Keratinocyte (primary cell): ENCODE measurements around the gene GALNT14. TPM values are rescaled to one million over a fixed set of nuclear protein-coding genes. Genes with fewer than 3 reads are reported as not detected.
"Not testable (repeated sequence)": the region's sequence is repeated elsewhere in the genome, so short reads cannot be mapped to it uniquely, and the experiment has no call there.

Experiments used
- DNase-seq: peaks from one replicate; pipeline ENCODE4 v3.0.0-alpha.2; 2011; ENCODE audit warnings: low read depth, missing footprints, low spot score
- FAIRE-seq: peaks from 2 replicates; lab custom pipeline; 2011; peaks lifted over from hg19 to GRCh38; lab: Jason Lieb, UNC
- H2AFZ ChIP-seq: 2 replicates; pipeline ENCODE4 v1.6.0; 2012; ENCODE audit warnings: low read length, control low read depth, inconsistent platforms; ENCODE audit not compliant: control insufficient read depth
- H3K27ac ChIP-seq: 2 replicates; pipeline ENCODE4 v1.5.1; 2011; ENCODE audit warnings: low read length; ENCODE audit not compliant: control insufficient read depth, insufficient read depth
- H3K27me3 ChIP-seq: 3 replicates; pipeline ENCODE4 v1.6.0; 2011; ENCODE audit warnings: low read length; ENCODE audit not compliant: control insufficient read depth, insufficient read depth; ENCODE audit errors: extremely low read depth
- H3K36me3 ChIP-seq, 2 experiments: 2 replicates in 1 of 2; 3 replicates in 1 of 2; pipeline ENCODE4 v1.5.1; 2011; ENCODE audit warnings: low read length in 2 of 2, mild to moderate bottlenecking in 1 of 2; ENCODE audit not compliant: control insufficient read depth in 2 of 2, insufficient read depth in 2 of 2; ENCODE audit errors: extremely low read depth in 1 of 2
- H3K4me1 ChIP-seq: 3 replicates; pipeline ENCODE4 v1.5.1; 2011; ENCODE audit warnings: low read length; ENCODE audit not compliant: control insufficient read depth, insufficient read depth; ENCODE audit errors: extremely low read depth
- H3K4me2 ChIP-seq: 3 replicates; pipeline ENCODE4 v1.6.0; 2011; ENCODE audit warnings: low read depth, low read length; ENCODE audit not compliant: control insufficient read depth, insufficient read depth; ENCODE audit errors: extremely low read depth
- H3K4me3 ChIP-seq, 3 experiments: fragments of 200-600 bp in 1 of 3; sonication (generic) in 1 of 3; 2 replicates in 2 of 3; 3 replicates in 1 of 3; pipeline ENCODE4 v1.5.1; 2011 to 2016; ENCODE audit warnings: low read length in 3 of 3, mild to moderate bottlenecking in 3 of 3, control low read depth in 2 of 3, inconsistent platforms in 1 of 3, low read depth in 1 of 3, mixed read lengths in 1 of 3, mixed run types in 1 of 3, moderate library complexity in 1 of 3; ENCODE audit not compliant: control insufficient read depth in 2 of 3, insufficient read depth in 2 of 3; ENCODE audit errors: extremely low read depth in 1 of 3
- H3K79me2 ChIP-seq: 2 replicates; pipeline ENCODE4 v1.6.0; 2012; ENCODE audit warnings: low read length; ENCODE audit not compliant: control insufficient read depth, insufficient read depth
- H3K9ac ChIP-seq: 3 replicates; pipeline ENCODE4 v1.6.0; 2011; ENCODE audit warnings: low read length; ENCODE audit not compliant: control insufficient read depth, insufficient read depth; ENCODE audit errors: extremely low read depth
- H3K9me1 ChIP-seq: 3 replicates; pipeline ENCODE4 v1.6.0; 2011; ENCODE audit warnings: low read length; ENCODE audit not compliant: control insufficient read depth, insufficient read depth; ENCODE audit errors: extremely low read depth
- H3K9me3 ChIP-seq: 2 replicates; pipeline ENCODE4 v1.5.1; 2012; ENCODE audit warnings: low read depth, low read length; ENCODE audit not compliant: control insufficient read depth
- H4K20me1 ChIP-seq: 3 replicates; pipeline ENCODE4 v1.6.0; 2011; ENCODE audit warnings: low read length; ENCODE audit not compliant: control insufficient read depth, insufficient read depth; ENCODE audit errors: extremely low read depth
- EZH2 ChIP-seq: IDR thresholded peaks from one replicate; pipeline ENCODE4 v1.6.1; 2012; ENCODE audit warnings: inconsistent platforms, mild to moderate bottlenecking, low read length, moderate library complexity
- dilution Hi-C: fragments of 300-500 bp; cut with MboI; formaldehyde crosslinking; loops from one replicate; pipeline ENCODE4 v1.7.0; 2020; ENCODE audit warnings: low sequenced_read_pairs; ENCODE audit not compliant: extremely low pct_ligation_motif_present
- polyA minus RNA-seq, 3 experiments: library from RNA; depleted of rRNA, polyadenylated mRNA; stranded (reverse); fragments of >200 nt; gene quantifications; 1 replicate in 1 of 3; 2 replicates in 1 of 3; 3 replicates in 1 of 3; pipeline ENCODE4 v1.2.3, GENCODE V29; 2011
- polyA plus RNA-seq, 5 experiments: library from polyadenylated mRNA; depleted of rRNA in 3 of 5; stranded (reverse) in 3 of 5; stranded (forward) in 1 of 5; unstranded in 1 of 5; fragments of >200 nt; gene quantifications; 1 replicate in 1 of 5; 2 replicates in 3 of 5; 3 replicates in 1 of 5; pipeline versions ENCODE4 v1.2.1 to v1.2.3, GENCODE V29; 2011 to 2012; ENCODE audit warnings: missing spikeins in 2 of 5, low read depth in 1 of 5, low replicate concordance in 1 of 5
- TF ChIP-seq, protein P1 (sequence below), 3 experiments: IDR thresholded peaks in 1 of 3; conservative IDR thresholded peaks in 1 of 3; optimal IDR thresholded peaks in 1 of 3; 2 replicates in 2 of 3; 3 replicates in 1 of 3; pipeline versions ENCODE3 to v1.5.1; 2011; ENCODE audit warnings: low read length in 3 of 3, mild to moderate bottlenecking in 3 of 3, moderate library complexity in 2 of 3, control low read depth in 1 of 3, inconsistent platforms in 1 of 3; ENCODE audit not compliant: insufficient read depth in 2 of 3; ENCODE audit errors: extremely low read depth in 1 of 3

GALNT14 gene, protein sequence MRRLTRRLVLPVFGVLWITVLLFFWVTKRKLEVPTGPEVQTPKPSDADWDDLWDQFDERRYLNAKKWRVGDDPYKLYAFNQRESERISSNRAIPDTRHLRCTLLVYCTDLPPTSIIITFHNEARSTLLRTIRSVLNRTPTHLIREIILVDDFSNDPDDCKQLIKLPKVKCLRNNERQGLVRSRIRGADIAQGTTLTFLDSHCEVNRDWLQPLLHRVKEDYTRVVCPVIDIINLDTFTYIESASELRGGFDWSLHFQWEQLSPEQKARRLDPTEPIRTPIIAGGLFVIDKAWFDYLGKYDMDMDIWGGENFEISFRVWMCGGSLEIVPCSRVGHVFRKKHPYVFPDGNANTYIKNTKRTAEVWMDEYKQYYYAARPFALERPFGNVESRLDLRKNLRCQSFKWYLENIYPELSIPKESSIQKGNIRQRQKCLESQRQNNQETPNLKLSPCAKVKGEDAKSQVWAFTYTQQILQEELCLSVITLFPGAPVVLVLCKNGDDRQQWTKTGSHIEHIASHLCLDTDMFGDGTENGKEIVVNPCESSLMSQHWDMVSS
- polyA plus RNA-seq (27.4 to 40.5 TPM (median 34.0 TPM) in 3 replicates), polyA minus RNA-seq (44.6 to 64.1 TPM (median 63.8 TPM) in 3 replicates)
- polyA plus RNA-seq (2011; ENCODE audit: low read depth), result 12.6 TPM
- 21.4 and 21.7 TPM in 2 replicates for polyA plus RNA-seq (2011; cell fraction: cytosol; rRNA removed)
- 47.6 and 54.4 TPM in 2 replicates for polyA plus RNA-seq (2011; cell fraction: nucleus; rRNA removed)
- polyA plus RNA-seq (2012; ENCODE audit: low replicate concordance), result 13.7 and 35.4 TPM in 2 replicates
- 36.6 TPM for polyA minus RNA-seq (2011; cell fraction: cytosol; rRNA and poly(A)+ RNA removed)
- 34.5 and 41.9 TPM in 2 replicates for polyA minus RNA-seq (2011; cell fraction: nucleus; rRNA and poly(A)+ RNA removed)

DNA sequence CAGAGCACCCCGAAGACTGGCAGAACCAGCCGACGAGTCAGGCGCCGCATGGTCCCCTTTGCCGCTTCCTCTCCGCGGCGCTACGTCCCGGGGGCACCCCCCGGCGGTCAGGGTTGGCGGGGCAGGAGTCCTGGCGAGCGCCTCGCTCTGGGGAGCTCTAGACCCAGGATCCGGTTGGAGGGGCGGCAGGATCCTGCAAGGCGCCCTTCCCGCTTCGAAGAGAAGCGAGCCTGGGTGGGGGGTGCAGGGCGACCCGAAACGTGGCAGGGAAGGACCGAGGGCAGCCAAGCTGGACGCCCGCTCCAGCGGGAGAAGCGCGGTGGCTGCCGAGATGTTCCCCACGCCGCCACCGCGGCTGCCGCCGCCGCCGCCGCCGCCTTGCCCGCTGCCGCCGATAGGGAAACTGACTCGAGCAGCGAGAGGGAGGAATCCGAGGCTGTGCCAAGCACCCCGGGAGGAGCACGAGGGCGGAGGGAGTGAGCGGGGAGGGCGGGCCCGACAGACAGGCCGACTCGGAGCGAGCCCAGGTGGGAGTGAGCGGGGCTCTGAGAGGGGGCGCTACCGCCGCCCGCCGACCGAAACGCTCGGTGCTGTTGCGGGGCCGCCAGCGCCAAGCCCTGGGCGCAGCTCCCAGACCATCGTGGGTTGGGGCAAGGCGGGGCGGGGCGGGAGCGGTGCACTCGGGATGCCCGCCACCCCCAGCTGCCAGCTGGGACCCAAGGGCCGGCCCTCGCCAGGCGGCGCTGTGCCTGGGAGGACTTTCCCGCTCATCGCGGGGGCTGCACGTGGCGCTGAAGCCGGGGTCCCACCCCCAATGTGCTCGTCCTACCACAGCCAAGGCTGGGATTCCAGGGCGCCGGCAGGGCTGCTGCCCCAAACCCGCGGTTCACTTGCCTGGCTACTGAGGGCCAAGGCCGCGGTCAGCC, at the start of gene GALNT14:
Gene GALNT14 (minus strand): TSS at position 404 of the 926 bp plus-strand sequence. CDS start 354 bp downstream, at position 50.
- H3K9me1 ChIP-seq, result no peaks in the 10 kb centered on the region
- FAIRE-seq (no peak), DNase-seq (no peak)
- H2AFZ ChIP-seq, result peak within 1 kb of the TSS; percentile 93
- dilution Hi-C loops, result no loop called here
- peak within 1 kb of the TSS; percentile 59 to 82 (median 65) for H3K4me3 ChIP-seq
- H3K9ac ChIP-seq, result peak within 1 kb of the TSS; percentile 78
- H3K4me2 ChIP-seq, result peak within 1 kb of the TSS; percentile 61
- H3K27me3 ChIP-seq, result no peaks in the 10 kb centered on the region
- no peaks in the 10 kb centered on the region for H4K20me1 ChIP-seq
- H3K4me1 ChIP-seq, result peaks cover 10% of the 10 kb centered on the region
- no peaks in the 10 kb centered on the region for H3K36me3 ChIP-seq
- peak within 1 kb of the TSS; percentile 39 for H3K27ac ChIP-seq
- H3K9me3 ChIP-seq, result no peaks in the 10 kb centered on the region
- no peak for TF ChIP-seq EZH2
- TF ChIP-seq, protein P1, sequence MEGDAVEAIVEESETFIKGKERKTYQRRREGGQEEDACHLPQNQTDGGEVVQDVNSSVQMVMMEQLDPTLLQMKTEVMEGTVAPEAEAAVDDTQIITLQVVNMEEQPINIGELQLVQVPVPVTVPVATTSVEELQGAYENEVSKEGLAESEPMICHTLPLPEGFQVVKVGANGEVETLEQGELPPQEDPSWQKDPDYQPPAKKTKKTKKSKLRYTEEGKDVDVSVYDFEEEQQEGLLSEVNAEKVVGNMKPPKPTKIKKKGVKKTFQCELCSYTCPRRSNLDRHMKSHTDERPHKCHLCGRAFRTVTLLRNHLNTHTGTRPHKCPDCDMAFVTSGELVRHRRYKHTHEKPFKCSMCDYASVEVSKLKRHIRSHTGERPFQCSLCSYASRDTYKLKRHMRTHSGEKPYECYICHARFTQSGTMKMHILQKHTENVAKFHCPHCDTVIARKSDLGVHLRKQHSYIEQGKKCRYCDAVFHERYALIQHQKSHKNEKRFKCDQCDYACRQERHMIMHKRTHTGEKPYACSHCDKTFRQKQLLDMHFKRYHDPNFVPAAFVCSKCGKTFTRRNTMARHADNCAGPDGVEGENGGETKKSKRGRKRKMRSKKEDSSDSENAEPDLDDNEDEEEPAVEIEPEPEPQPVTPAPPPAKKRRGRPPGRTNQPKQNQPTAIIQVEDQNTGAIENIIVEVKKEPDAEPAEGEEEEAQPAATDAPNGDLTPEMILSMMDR (optimal IDR thresholded peaks at IDR 0.05 in 1 of 3, IDR thresholded peaks at IDR 0.05 in 1 of 3, conservative IDR thresholded peaks at IDR 0.05 in 1 of 3; ENCODE audit: extremely low read depth in 1 of 3, insufficient read depth in 2 of 3, low read length in 3 of 3), result peak; percentile 51 to 87 (median 78)
- H3K79me2 ChIP-seq, result peaks cover 21% of the 10 kb centered on the region

DNA sequence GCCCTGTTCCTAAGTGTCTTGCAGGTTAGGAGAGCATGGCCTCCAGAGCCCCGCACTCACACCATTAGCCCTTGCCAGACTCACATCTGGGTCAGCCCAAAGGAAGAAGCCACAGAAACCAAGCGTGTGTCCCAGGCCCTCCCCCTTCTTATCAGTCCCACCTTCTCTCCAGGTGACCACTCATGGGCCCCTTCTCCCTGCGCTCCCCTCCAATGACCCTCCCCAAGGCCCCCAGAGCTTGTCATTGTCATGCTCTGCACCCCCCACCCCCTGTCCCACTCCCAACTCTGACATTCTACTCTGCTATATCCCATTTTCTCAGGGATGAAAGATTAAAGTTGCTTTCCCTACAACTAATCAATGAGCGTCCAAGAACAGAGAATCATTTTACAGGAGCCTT, 48.9 kb upstream of the GALNT14 start:
- Histone ChIP-seq H3K79me2 (no peaks in the 10 kb centered on the region), H3K27me3 (peaks cover 9% of the 10 kb centered on the region), H3K36me3 (no peaks in the 10 kb centered on the region), H3K9me1 (no peaks in the 10 kb centered on the region), H3K9ac (no peak overlapping the region), H4K20me1 (no peaks in the 10 kb centered on the region), H3K27ac (no peak overlapping the region), H3K9me3 (no peaks in the 10 kb centered on the region), H3K4me1 (no peaks in the 10 kb centered on the region), H2AFZ (no peak overlapping the region), H3K4me3 (no peak overlapping the region), H3K4me2 (no peak overlapping the region)
- DNase-seq (no peak), FAIRE-seq (no peak)
- TF ChIP-seq, protein P1 (optimal IDR thresholded peaks at IDR 0.05 in 1 of 3, IDR thresholded peaks at IDR 0.05 in 1 of 3, conservative IDR thresholded peaks at IDR 0.05 in 1 of 3; ENCODE audit: extremely low read depth in 1 of 3, insufficient read depth in 2 of 3, low read length in 3 of 3), result no peak
- TF ChIP-seq EZH2, result no peak
- dilution Hi-C loops, result no loop called here

DNA sequence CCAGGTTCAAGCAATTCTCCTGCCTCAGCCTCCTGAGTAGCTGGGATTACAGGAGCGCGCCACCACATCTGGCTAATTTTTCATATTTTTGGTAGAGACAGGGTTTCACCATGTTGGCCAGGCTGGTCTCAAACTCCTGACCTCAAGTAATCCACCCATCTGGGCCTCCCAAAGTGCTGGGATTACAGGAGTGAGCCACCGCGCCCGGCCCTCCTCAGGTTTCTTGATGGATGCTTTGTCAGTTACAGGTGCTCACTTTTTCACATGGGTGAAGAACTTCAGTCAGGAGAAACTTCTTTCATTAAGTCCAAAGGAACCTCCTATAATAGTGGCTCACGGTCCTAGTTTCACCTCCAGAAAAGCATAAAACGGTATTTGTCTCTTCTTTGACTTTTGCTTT, 45.7 kb upstream of the GALNT14 start:
- H3K4me1 ChIP-seq, H4K20me1 ChIP-seq, H3K9ac ChIP-seq, H3K9me1 ChIP-seq, H3K36me3 ChIP-seq, H2AFZ ChIP-seq, FAIRE-seq, H3K79me2 ChIP-seq, dilution Hi-C loops, H3K4me2 ChIP-seq, H3K9me3 ChIP-seq, H3K27ac ChIP-seq, DNase-seq, H3K4me3 ChIP-seq: not testable (repeated sequence)
- H3K27me3 ChIP-seq, result peaks cover 14% of the 10 kb centered on the region
